PC-3 (cell line): ENCODE data around the gene CLNK. TPM values are rescaled to one million over a fixed set of nuclear protein-coding genes. Genes with fewer than 3 reads are reported as not detected.

ENCODE experiments used
- ATAC-seq: fragments of 200-7000 bp; cut with Tn5 transposase; 2 replicates; pipeline ENCODE4 v1.9.1; 2020; ENCODE audit warnings: mild to moderate bottlenecking, moderate library complexity
- BruUV-seq: library from RNA; stranded (reverse); fragments of 400-500 nt; replicated peaks from 2 replicates; lab custom pipeline; 2021; lab: Mats Ljungman, UMichigan
- CTCF ChIA-PET: fragments of 300-600 bp; sonication (Branson Sonifier 250); formaldehyde crosslinking; loops from one replicate; lab custom pipeline; 2022; ENCODE audit warnings: antibody characterized with exemption; lab: Charles Lee
- POLR2A ChIA-PET: fragments of 300-600 bp; sonication (Branson Sonifier 250); formaldehyde crosslinking; loops from one replicate; lab custom pipeline; 2022; ENCODE audit warnings: antibody characterized with exemption; ENCODE audit not compliant: unreplicated experiment; lab: Charles Lee
- DNase-seq: peaks from one replicate; pipeline ENCODE4 v3.0.0-alpha.2; 2015
- H2AFZ ChIP-seq: fragments of 300-600 bp; sonication (generic); 2 replicates; pipeline ENCODE4 v1.6.0; 2016; ENCODE audit warnings: antibody characterized with exemption, low read length
- H3F3A ChIP-seq: fragments of 300-600 bp; sonication (generic); one replicate; pipeline ENCODE4 v1.6.0; 2017; ENCODE audit warnings: antibody characterized with exemption, low read length, control low read depth, mild to moderate bottlenecking; ENCODE audit not compliant: unreplicated experiment
- H3K27ac ChIP-seq: fragments of 300-600 bp; sonication (generic); 2 replicates; pipeline ENCODE4 v1.5.1; 2016; ENCODE audit warnings: mild to moderate bottlenecking, low read length
- H3K27me3 ChIP-seq: fragments of 300-600 bp; sonication (generic); 2 replicates; pipeline ENCODE4 v1.6.1; 2016; ENCODE audit warnings: low read length, mixed read lengths
- H3K36me3 ChIP-seq: fragments of 300-600 bp; sonication (generic); 2 replicates; pipeline ENCODE4 v1.6.1; 2016; ENCODE audit warnings: low read depth, mixed run types, low read length, mixed read lengths
- H3K4me1 ChIP-seq: fragments of 300-600 bp; sonication (generic); 2 replicates; pipeline ENCODE4 v1.5.1; 2016; ENCODE audit warnings: low read length; ENCODE audit not compliant: insufficient read depth
- H3K4me2 ChIP-seq: fragments of 300-600 bp; sonication (generic); 2 replicates; pipeline ENCODE4 v1.6.0; 2016; ENCODE audit warnings: low read length
- H3K4me3 ChIP-seq: fragments of 300-600 bp; sonication (generic); 2 replicates; pipeline ENCODE4 v1.5.1; 2016; ENCODE audit warnings: mild to moderate bottlenecking, low read length, mixed read lengths
- H3K79me2 ChIP-seq: fragments of 300-600 bp; sonication (generic); 2 replicates; pipeline ENCODE4 v1.6.1; 2017; ENCODE audit warnings: low read length, mixed read lengths
- H3K9ac ChIP-seq: fragments of 300-600 bp; sonication (generic); 2 replicates; pipeline ENCODE4 v1.6.0; 2016; ENCODE audit warnings: mild to moderate bottlenecking, low read length
- H3K9me2 ChIP-seq: fragments of 300-600 bp; sonication (generic); replicated peaks from 2 replicates; pipeline ENCODE4 v1.6.1; 2016; ENCODE audit warnings: mixed run types, low read length, mixed read lengths
- H3K9me3 ChIP-seq: fragments of 300-600 bp; sonication (generic); 2 replicates; pipeline ENCODE4 v1.6.1; 2016; ENCODE audit warnings: low read length, mixed read lengths
- H4K20me1 ChIP-seq: fragments of 300-600 bp; sonication (generic); 2 replicates; pipeline ENCODE4 v1.6.1; 2016; ENCODE audit warnings: low read length, mixed read lengths
- CTCF ChIP-seq: fragments of 300-600 bp; sonication (generic); conservative IDR thresholded peaks from 2 replicates; pipeline ENCODE4 v1.5.1; 2017; ENCODE audit warnings: antibody characterized with exemption, low read depth, mild to moderate bottlenecking, low read length
- EZH2 ChIP-seq: fragments of 300-600 bp; sonication (generic); IDR thresholded peaks from one replicate; pipeline ENCODE4 v1.6.1; 2017; ENCODE audit warnings: antibody characterized with exemption, mild to moderate bottlenecking, low read length; ENCODE audit not compliant: unreplicated experiment
- EZH2phosphoT487 ChIP-seq: fragments of 300-600 bp; sonication (generic); IDR thresholded peaks from 2 replicates; pipeline ENCODE4 v1.6.1; 2018; ENCODE audit warnings: mild to moderate bottlenecking, antibody characterized with exemption, low read length, borderline replicate concordance
- intact Hi-C: fragments of 100-400 bp; cut with micrococcal nuclease; formaldehyde crosslinking; loops from 2 replicates; pipeline ENCODE4 v1.9.0; 2023
- total RNA-seq: library from RNA; depleted of rRNA; stranded (reverse); fragments of >200 nt; gene quantifications from 2 replicates; pipeline ENCODE4 v1.2.3, GENCODE V29; 2014

CLNK gene
- total RNA-seq, 1 experiment from 2014 or later: not detected

- CTCF ChIA-PET: no interaction called here
- no peaks in the 10 kb centered on the region for H3F3A ChIP-seq
- H3K4me3 ChIP-seq: no peak overlapping the region
- H3K36me3 ChIP-seq: no peaks in the 10 kb centered on the region
- no peaks in the 10 kb centered on the region for H3K27me3 ChIP-seq
- H3K4me2 ChIP-seq: no peak overlapping the region
- POLR2A ChIA-PET: no interaction called here
- no peaks in the 10 kb centered on the region for H4K20me1 ChIP-seq
- no peak overlapping the region for H2AFZ ChIP-seq
- TF ChIP-seq CTCF (no peak), EZH2phosphoT487 (no peak), EZH2 (no peak)
- H3K27ac ChIP-seq: no peak overlapping the region
- no peaks in the 10 kb centered on the region for H3K9me3 ChIP-seq
- no TSS peak for BruUV-seq
- H3K4me1 ChIP-seq: peaks cover 9% of the 10 kb centered on the region; the same call in 1 of the 2 replicates
- no peak for ATAC-seq
- no peaks in the 10 kb centered on the region for H3K79me2 ChIP-seq
- H3K9ac ChIP-seq: no peak overlapping the region
- no peaks in the 10 kb centered on the region for H3K9me2 ChIP-seq
- intact Hi-C loops: no loop called here
- no peak for DNase-seq
Measured at GRCh38 chr4:10623862-10624261, 60.7 kb downstream of the CLNK start.

GRCh38 chr4:10623241-10623640 is 61.3 kb downstream of the CLNK start:
- no peaks in the 10 kb centered on the region for H3K9me3 ChIP-seq
- no peak for TF ChIP-seq EZH2phosphoT487
- no peak for TF ChIP-seq EZH2
- TF ChIP-seq CTCF: no peak
- DNase-seq: peak; percentile 50
- no peaks in the 10 kb centered on the region for H4K20me1 ChIP-seq
- H3K9me2 ChIP-seq: no peaks in the 10 kb centered on the region
- no peak overlapping the region for H2AFZ ChIP-seq
- H3K27ac ChIP-seq: no peak overlapping the region
- H3K36me3 ChIP-seq: no peaks in the 10 kb centered on the region
- ATAC-seq: peak; percentile 24; the same call in 1 of the 2 replicates
- H3K4me3 ChIP-seq: no peak overlapping the region
- BruUV-seq: no TSS peak
- H3K79me2 ChIP-seq: no peaks in the 10 kb centered on the region
- no peaks in the 10 kb centered on the region for H3F3A ChIP-seq
- ChIA-PET CTCF (no interaction called here), POLR2A (no interaction called here)
- no peak overlapping the region for H3K4me2 ChIP-seq
- peaks cover 9% of the 10 kb centered on the region; the same call in 1 of the 2 replicates for H3K4me1 ChIP-seq
- no peak overlapping the region for H3K9ac ChIP-seq
- H3K27me3 ChIP-seq: no peaks in the 10 kb centered on the region
- intact Hi-C loops: no loop called here

- no peak for DNase-seq
Measured at GRCh38 chr4:10622728-10623127, 61.8 kb downstream of the CLNK start.

More at GRCh38 chr4:10622728-10623127, 61.8 kb downstream of the CLNK start:
- H3K36me3 ChIP-seq: no peaks in the 10 kb centered on the region
- H3F3A ChIP-seq: no peaks in the 10 kb centered on the region
- H2AFZ ChIP-seq: no peak overlapping the region
- no peaks in the 10 kb centered on the region for H3K9me2 ChIP-seq
- BruUV-seq: no TSS peak
- ChIA-PET CTCF (no interaction called here), POLR2A (no interaction called here)
- TF ChIP-seq CTCF (peak; percentile 37; the same call in 1 of the 2 replicates), EZH2phosphoT487 (no peak), EZH2 (no peak)
- H4K20me1 ChIP-seq: no peaks in the 10 kb centered on the region
- H3K9ac ChIP-seq: no peak overlapping the region
- no peak for ATAC-seq
- H3K4me1 ChIP-seq: peaks cover 9% of the 10 kb centered on the region; the same call in 1 of the 2 replicates
- no peak overlapping the region for H3K4me2 ChIP-seq
- H3K27ac ChIP-seq: no peak overlapping the region
- intact Hi-C loops: no loop called here
- no peaks in the 10 kb centered on the region for H3K27me3 ChIP-seq
- no peaks in the 10 kb centered on the region for H3K79me2 ChIP-seq
- H3K4me3 ChIP-seq: no peak overlapping the region
- H3K9me3 ChIP-seq: no peaks in the 10 kb centered on the region
